ENCODE data around the gene RBFOX1. TPM values are rescaled to one million over a fixed set of nuclear protein-coding genes. Genes with fewer than 3 reads are reported as not detected.

The RBFOX1 gene
- total RNA-seq, 2 donors from 2014 or later = 30.4 to 33.0 TPM

DNA sequence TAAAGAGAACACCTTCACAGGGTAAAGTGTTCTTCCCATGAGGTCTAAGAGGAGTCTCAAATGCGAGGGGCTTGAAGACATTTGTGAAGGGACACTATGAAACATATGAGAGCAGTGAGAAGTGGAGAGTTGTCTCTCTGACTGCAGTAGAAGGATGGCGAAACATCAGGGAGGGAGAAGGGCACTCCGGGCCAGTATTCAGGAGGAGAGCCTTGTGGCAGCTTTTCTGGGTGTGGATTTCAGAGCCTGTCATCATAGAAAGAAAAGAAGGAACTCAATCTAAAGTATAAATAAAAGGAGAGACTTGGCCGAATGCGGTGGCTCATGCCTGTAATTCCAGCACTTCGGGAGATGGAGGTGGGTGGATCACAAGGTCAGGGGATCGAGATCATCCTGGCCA is 117.2 kb downstream of the RBFOX1 start:
- DNase-seq (ENCODE audit: low spot score) = no peak
- Histone ChIP-seq H3K27ac (no peak overlapping the region), H3K36me3 (no peaks in the 10 kb centered on the region), H3K27me3 (no peaks in the 10 kb centered on the region), H3K4me1 (no peaks in the 10 kb centered on the region), H3K4me3 (no peak overlapping the region), H3K9me3 (no peaks in the 10 kb centered on the region)
- TF ChIP-seq, protein P1, sequence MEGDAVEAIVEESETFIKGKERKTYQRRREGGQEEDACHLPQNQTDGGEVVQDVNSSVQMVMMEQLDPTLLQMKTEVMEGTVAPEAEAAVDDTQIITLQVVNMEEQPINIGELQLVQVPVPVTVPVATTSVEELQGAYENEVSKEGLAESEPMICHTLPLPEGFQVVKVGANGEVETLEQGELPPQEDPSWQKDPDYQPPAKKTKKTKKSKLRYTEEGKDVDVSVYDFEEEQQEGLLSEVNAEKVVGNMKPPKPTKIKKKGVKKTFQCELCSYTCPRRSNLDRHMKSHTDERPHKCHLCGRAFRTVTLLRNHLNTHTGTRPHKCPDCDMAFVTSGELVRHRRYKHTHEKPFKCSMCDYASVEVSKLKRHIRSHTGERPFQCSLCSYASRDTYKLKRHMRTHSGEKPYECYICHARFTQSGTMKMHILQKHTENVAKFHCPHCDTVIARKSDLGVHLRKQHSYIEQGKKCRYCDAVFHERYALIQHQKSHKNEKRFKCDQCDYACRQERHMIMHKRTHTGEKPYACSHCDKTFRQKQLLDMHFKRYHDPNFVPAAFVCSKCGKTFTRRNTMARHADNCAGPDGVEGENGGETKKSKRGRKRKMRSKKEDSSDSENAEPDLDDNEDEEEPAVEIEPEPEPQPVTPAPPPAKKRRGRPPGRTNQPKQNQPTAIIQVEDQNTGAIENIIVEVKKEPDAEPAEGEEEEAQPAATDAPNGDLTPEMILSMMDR (IDR thresholded peaks at IDR 0.05) = no peak

- TF ChIP-seq, protein P1 (IDR thresholded peaks at IDR 0.05) = no peak
- Histone ChIP-seq H3K4me3 (no peak overlapping the region), H3K36me3 (no peaks in the 10 kb centered on the region), H3K9me3 (no peaks in the 10 kb centered on the region), H3K27ac (no peak overlapping the region), H3K4me1 (no peaks in the 10 kb centered on the region), H3K27me3 (no peaks in the 10 kb centered on the region)
- DNase-seq (ENCODE audit: low spot score) = no peak
Observed at GRCh38 chr16:7450440-7450839, 117.8 kb downstream of the RBFOX1 start.

GRCh38 chr16:7452090-7452489 is 119.4 kb downstream of the RBFOX1 start:
- Histone ChIP-seq H3K36me3 (no peaks in the 10 kb centered on the region), H3K27ac (no peak overlapping the region), H3K27me3 (no peaks in the 10 kb centered on the region), H3K4me1 (no peaks in the 10 kb centered on the region), H3K4me3 (no peak overlapping the region), H3K9me3 (no peaks in the 10 kb centered on the region)
- TF ChIP-seq, protein P1 (IDR thresholded peaks at IDR 0.05) = no peak
- no peak for DNase-seq (ENCODE audit: low spot score)

DNA sequence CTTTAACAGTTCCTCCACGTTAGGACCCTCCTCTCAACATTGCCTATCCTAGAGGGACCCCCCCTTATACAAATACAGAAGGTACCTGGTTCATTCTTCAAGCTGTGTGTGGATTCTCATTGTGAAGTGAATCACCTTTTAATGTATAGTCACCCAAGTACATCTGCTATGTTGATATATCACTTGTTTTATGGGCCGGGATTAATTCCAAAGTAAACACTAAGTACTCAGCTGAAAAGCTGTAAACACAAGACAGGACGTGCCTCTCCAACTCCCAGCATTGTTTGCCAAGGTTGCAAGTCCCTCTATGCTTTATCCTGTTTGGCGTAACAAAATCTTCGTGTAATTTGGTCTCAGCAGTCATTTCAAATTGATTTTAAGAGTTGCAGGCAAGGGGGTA is 123.6 kb downstream of the RBFOX1 start:
- no peaks in the 10 kb centered on the region for H3K9me3 ChIP-seq
- TF ChIP-seq, protein P1 (IDR thresholded peaks at IDR 0.05) = no peak

GRCh38 chr16:7458144-7458543 is 125.5 kb downstream of the RBFOX1 start:
- no peaks in the 10 kb centered on the region for H3K9me3 ChIP-seq
- H3K4me3 ChIP-seq = no peak overlapping the region
- no peaks in the 10 kb centered on the region for H3K4me1 ChIP-seq
- no peaks in the 10 kb centered on the region for H3K36me3 ChIP-seq
- no peak overlapping the region for H3K27ac ChIP-seq
- DNase-seq (ENCODE audit: low spot score) = no peak
- TF ChIP-seq, protein P1 (IDR thresholded peaks at IDR 0.05) = no peak
- H3K27me3 ChIP-seq = no peaks in the 10 kb centered on the region

More for the DNA sequence above, 123.6 kb downstream of the RBFOX1 start:
- Histone ChIP-seq H3K4me3 (no peak overlapping the region), H3K4me1 (no peaks in the 10 kb centered on the region), H3K27ac (no peak overlapping the region), H3K27me3 (no peaks in the 10 kb centered on the region), H3K36me3 (no peaks in the 10 kb centered on the region)
- DNase-seq (ENCODE audit: low spot score) = no peak

GRCh38 chr16:7470344-7470743 is 137.7 kb downstream of the RBFOX1 start:
- Histone ChIP-seq H3K4me1 (no peaks in the 10 kb centered on the region), H3K27me3 (no peaks in the 10 kb centered on the region), H3K27ac (no peak overlapping the region), H3K9me3 (no peaks in the 10 kb centered on the region), H3K36me3 (no peaks in the 10 kb centered on the region), H3K4me3 (no peak overlapping the region)
- TF ChIP-seq, protein P1 (IDR thresholded peaks at IDR 0.05) = no peak
- no peak for DNase-seq (ENCODE audit: low spot score)

Data from right atrium auricular region (tissue), 2 donors.